Measurements from ENCODE around the gene GTF3A. TPM values are rescaled to one million over a fixed set of nuclear protein-coding genes. Genes with fewer than 3 reads are reported as not detected.
"Not testable (repeated sequence)": the region's sequence is repeated elsewhere in the genome, so short reads cannot be mapped to it uniquely, and the experiment has no call there.

The GTF3A gene
- total RNA-seq, 1 donor from 2014 or later = 70.2 TPM

GRCh38 chr13:27396252-27396846 is 28.1 kb upstream of the GTF3A start:
- no peak for DNase-seq
- no peak overlapping the region for H3K4me3 Mint-ChIP-seq (ENCODE audit: unreplicated experiment)
- no peak for TF ChIP-seq CTCF (IDR thresholded peaks at IDR 0.05; ENCODE audit: partially characterized antibody, unreplicated experiment)
- H3K27ac Mint-ChIP-seq (ENCODE audit: unreplicated experiment) = no peak overlapping the region
- peaks cover 3% of the 10 kb centered on the region for H3K9me3 Mint-ChIP-seq (ENCODE audit: unreplicated experiment)
- H3K36me3 Mint-ChIP-seq (ENCODE audit: unreplicated experiment) = no peaks in the 10 kb centered on the region
- peaks cover 4% of the 10 kb centered on the region for H3K4me1 Mint-ChIP-seq (ENCODE audit: low read depth, unreplicated experiment)
- no peaks in the 10 kb centered on the region for H3K27me3 Mint-ChIP-seq (ENCODE audit: unreplicated experiment)

GRCh38 chr13:27398360-27398759 is 26.1 kb upstream of the GTF3A start:
- Mint-ChIP-seq H3K36me3 (ENCODE audit: unreplicated experiment) (no peaks in the 10 kb centered on the region), H3K27me3 (ENCODE audit: unreplicated experiment) (no peaks in the 10 kb centered on the region), H3K9me3 (ENCODE audit: unreplicated experiment) (peaks cover 3% of the 10 kb centered on the region), H3K4me3 (ENCODE audit: unreplicated experiment) (no peak overlapping the region), H3K27ac (ENCODE audit: unreplicated experiment) (no peak overlapping the region), H3K4me1 (ENCODE audit: low read depth, unreplicated experiment) (peaks cover 3% of the 10 kb centered on the region)
- DNase-seq = no peak
- no peak for TF ChIP-seq CTCF (IDR thresholded peaks at IDR 0.05; ENCODE audit: partially characterized antibody, unreplicated experiment)

- DNase-seq; H3K9me3 Mint-ChIP-seq (ENCODE audit: unreplicated experiment); H3K4me1 Mint-ChIP-seq (ENCODE audit: low read depth, unreplicated experiment); H3K27ac Mint-ChIP-seq (ENCODE audit: unreplicated experiment); H3K27me3 Mint-ChIP-seq (ENCODE audit: unreplicated experiment); H3K36me3 Mint-ChIP-seq (ENCODE audit: unreplicated experiment); H3K4me3 Mint-ChIP-seq (ENCODE audit: unreplicated experiment): not testable (repeated sequence)
Measured at GRCh38 chr13:27400405-27400804, 24.0 kb upstream of the GTF3A start.

GRCh38 chr13:27401210-27401609 is 23.2 kb upstream of the GTF3A start:
- Mint-ChIP-seq H3K27ac (ENCODE audit: unreplicated experiment) (no peak overlapping the region), H3K4me3 (ENCODE audit: unreplicated experiment) (no peak overlapping the region), H3K27me3 (ENCODE audit: unreplicated experiment) (no peaks in the 10 kb centered on the region), H3K36me3 (ENCODE audit: unreplicated experiment) (no peaks in the 10 kb centered on the region), H3K9me3 (ENCODE audit: unreplicated experiment) (peaks cover 4% of the 10 kb centered on the region), H3K4me1 (ENCODE audit: low read depth, unreplicated experiment) (peaks cover 2% of the 10 kb centered on the region)
- TF ChIP-seq CTCF (IDR thresholded peaks at IDR 0.05; ENCODE audit: partially characterized antibody, unreplicated experiment) = no peak
- DNase-seq = no peak

GRCh38 chr13:27403203-27403678 is 21.2 kb upstream of the GTF3A start:
- DNase-seq = no peak
- Mint-ChIP-seq H3K9me3 (ENCODE audit: unreplicated experiment) (peaks cover 4% of the 10 kb centered on the region), H3K36me3 (ENCODE audit: unreplicated experiment) (no peaks in the 10 kb centered on the region), H3K27ac (ENCODE audit: unreplicated experiment) (no peak overlapping the region), H3K4me1 (ENCODE audit: low read depth, unreplicated experiment) (peaks cover 2% of the 10 kb centered on the region), H3K27me3 (ENCODE audit: unreplicated experiment) (no peaks in the 10 kb centered on the region), H3K4me3 (ENCODE audit: unreplicated experiment) (no peak overlapping the region)
- no peak for TF ChIP-seq CTCF (IDR thresholded peaks at IDR 0.05; ENCODE audit: partially characterized antibody, unreplicated experiment)

Measured in glutamatergic neuron (in vitro differentiated cells).